GM21619 (cell line): Measurements from ENCODE around the gene BNIPL.

Experiments
- ATAC-seq: cut with Tn5 transposase; IDR thresholded peaks from one replicate; pipeline ENCODE4 v1.9.1; 2021; ENCODE audit not compliant: unreplicated experiment

BNIPL gene

GRCh38 chr1:151056149-151056548 lies 19.8 kb downstream of the BNIPL start:
- no peak for ATAC-seq

GRCh38 chr1:151058692-151059091 lies 22.3 kb downstream of the BNIPL start:
- ATAC-seq = no peak

- peak; percentile 74 for ATAC-seq
These were observed 23.0 kb downstream of the BNIPL start, which contains the start of gene CDC42SE1 for GRCh38 chr1:151059109-151060006. Gene CDC42SE1, minus strand, starts transcription at chr1:151059622. Its CDS starts 3,892 bp downstream, at chr1:151055730.

GRCh38 chr1:151060007-151060656 lies 23.7 kb downstream of the BNIPL start, which contains the start of gene MLLT11:
Gene MLLT11, plus strand, starts transcription at chr1:151060397. Its CDS starts 6,828 bp downstream, at chr1:151067225.
- ATAC-seq = no peak

- no peak for ATAC-seq
These were observed 24.5 kb downstream of the BNIPL start for GRCh38 chr1:151060657-151061421.

GRCh38 chr1:151061704-151062103 lies 25.3 kb downstream of the BNIPL start:
- ATAC-seq = no peak

- no peak for ATAC-seq
These were observed 26.5 kb downstream of the BNIPL start for GRCh38 chr1:151062741-151063371.

GRCh38 chr1:151065089-151065645 lies 28.8 kb downstream of the BNIPL start:
- no peak for ATAC-seq

- ATAC-seq = no peak
These were observed 30.8 kb downstream of the BNIPL start for GRCh38 chr1:151067185-151067584.

GRCh38 chr1:151069103-151069486 lies 32.7 kb downstream of the BNIPL start:
- no peak for ATAC-seq

- peak; percentile 63 for ATAC-seq
These were observed 34.3 kb downstream of the BNIPL start, which contains the start of gene GABPB2 for GRCh38 chr1:151070474-151071276. Gene GABPB2, plus strand, starts transcription at chr1:151070761. Its CDS starts 17,429 bp downstream, at chr1:151088190.

GRCh38 chr1:151072224-151072623 lies 35.8 kb downstream of the BNIPL start:
- ATAC-seq = no peak

- no peak for ATAC-seq
These were observed 49.7 kb downstream of the BNIPL start for GRCh38 chr1:151085953-151086559.
